Bronchial epithelial cell (primary cell): ENCODE measurements around the gene CHRNB2. TPM values are rescaled to one million over a fixed set of nuclear protein-coding genes. Genes with fewer than 3 reads are reported as not detected.

ENCODE experiments used
- DNase-seq: peaks from one replicate; pipeline ENCODE4 v3.0.0-alpha.2; 2010; ENCODE audit warnings: low read depth
- FAIRE-seq: peaks from 2 replicates; lab custom pipeline; 2011; peaks lifted over from hg19 to GRCh38; lab: Jason Lieb, UNC
- H3K27me3 ChIP-seq: 2 replicates; pipeline ENCODE4 v1.5.1; 2011; ENCODE audit warnings: low read length; ENCODE audit not compliant: control insufficient read depth, insufficient read depth
- H3K36me3 ChIP-seq: 2 replicates; pipeline ENCODE4 v1.5.1; 2011; ENCODE audit warnings: low read length; ENCODE audit not compliant: control insufficient read depth, insufficient read depth
- H3K4me3 ChIP-seq: 2 replicates; pipeline ENCODE4 v1.5.1; 2011; ENCODE audit warnings: mild to moderate bottlenecking, low read depth, low read length, control low read depth
- total RNA-seq: library from RNA; depleted of rRNA; stranded (reverse); fragments of >200 nt; gene quantifications from 2 replicates; pipeline ENCODE4 v1.2.1, GENCODE V29; 2014
- TF ChIP-seq, protein P1 (sequence below): IDR thresholded peaks from 2 replicates; pipeline ENCODE4 v1.5.1; 2011; ENCODE audit warnings: mild to moderate bottlenecking, moderate library complexity, low read length, control low read depth, inconsistent platforms; ENCODE audit not compliant: insufficient read depth, severe bottlenecking

The CHRNB2 gene
- total RNA-seq, 1 donor from 2014 or later: not detected

DNA sequence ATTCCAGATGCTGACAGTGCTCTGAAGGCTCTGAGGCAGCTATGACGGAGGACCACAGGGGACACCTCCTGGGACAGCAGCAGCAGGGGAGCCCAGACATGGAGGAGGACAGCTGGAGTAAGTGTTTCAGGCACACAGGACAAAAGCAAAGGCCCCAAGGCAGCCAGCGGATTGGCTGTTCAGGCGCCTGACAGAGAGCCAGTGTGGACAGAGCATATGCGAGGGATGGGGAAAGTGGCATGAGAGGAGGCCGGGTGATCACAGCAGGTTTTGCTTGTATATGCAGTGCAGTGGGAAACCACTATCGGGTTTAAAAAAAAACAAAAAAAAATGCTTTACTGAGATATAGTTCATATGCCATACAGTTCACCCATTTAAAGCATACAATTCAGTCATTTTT lies 19.1 kb downstream of the CHRNB2 start:
- Histone ChIP-seq H3K36me3 (peaks cover 67% of the 10 kb centered on the region), H3K27me3 (no peaks in the 10 kb centered on the region), H3K4me3 (no peak overlapping the region)
- FAIRE-seq: no peak
- no peak for DNase-seq
- TF ChIP-seq, protein P1, sequence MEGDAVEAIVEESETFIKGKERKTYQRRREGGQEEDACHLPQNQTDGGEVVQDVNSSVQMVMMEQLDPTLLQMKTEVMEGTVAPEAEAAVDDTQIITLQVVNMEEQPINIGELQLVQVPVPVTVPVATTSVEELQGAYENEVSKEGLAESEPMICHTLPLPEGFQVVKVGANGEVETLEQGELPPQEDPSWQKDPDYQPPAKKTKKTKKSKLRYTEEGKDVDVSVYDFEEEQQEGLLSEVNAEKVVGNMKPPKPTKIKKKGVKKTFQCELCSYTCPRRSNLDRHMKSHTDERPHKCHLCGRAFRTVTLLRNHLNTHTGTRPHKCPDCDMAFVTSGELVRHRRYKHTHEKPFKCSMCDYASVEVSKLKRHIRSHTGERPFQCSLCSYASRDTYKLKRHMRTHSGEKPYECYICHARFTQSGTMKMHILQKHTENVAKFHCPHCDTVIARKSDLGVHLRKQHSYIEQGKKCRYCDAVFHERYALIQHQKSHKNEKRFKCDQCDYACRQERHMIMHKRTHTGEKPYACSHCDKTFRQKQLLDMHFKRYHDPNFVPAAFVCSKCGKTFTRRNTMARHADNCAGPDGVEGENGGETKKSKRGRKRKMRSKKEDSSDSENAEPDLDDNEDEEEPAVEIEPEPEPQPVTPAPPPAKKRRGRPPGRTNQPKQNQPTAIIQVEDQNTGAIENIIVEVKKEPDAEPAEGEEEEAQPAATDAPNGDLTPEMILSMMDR: no peak

DNA sequence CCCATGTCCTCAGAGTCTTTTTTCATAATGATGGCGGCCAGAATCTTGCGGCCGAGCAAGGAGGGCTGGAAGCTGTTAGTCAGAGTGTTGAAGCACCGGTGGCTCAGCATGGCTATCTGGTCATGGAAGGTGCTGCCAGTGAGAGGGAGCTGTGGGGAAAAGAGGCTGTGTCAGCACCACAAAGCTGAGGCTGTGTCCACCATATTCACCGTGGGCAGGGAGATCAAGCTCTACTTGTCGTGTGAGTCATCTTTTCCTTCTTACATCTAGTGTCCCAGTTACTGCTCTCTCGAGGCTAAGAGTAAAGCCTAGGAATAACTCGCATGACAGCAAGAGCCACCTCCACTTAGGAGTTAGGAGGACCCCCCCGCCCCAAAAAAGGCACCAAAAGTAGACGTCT lies 22.2 kb downstream of the CHRNB2 start:
- H3K4me3 ChIP-seq: no peak overlapping the region
- no peak for DNase-seq
- H3K36me3 ChIP-seq: peaks cover 54% of the 10 kb centered on the region
- TF ChIP-seq, protein P1: no peak
- FAIRE-seq: peak; percentile 13
- no peaks in the 10 kb centered on the region for H3K27me3 ChIP-seq

- DNase-seq (no peak), FAIRE-seq (no peak)
- H3K36me3 ChIP-seq: peaks cover 48% of the 10 kb centered on the region
- H3K4me3 ChIP-seq: no peak overlapping the region
- TF ChIP-seq, protein P1: no peak
- H3K27me3 ChIP-seq: no peaks in the 10 kb centered on the region
Observed at GRCh38 chr1:154590756-154591155, 23.2 kb downstream of the CHRNB2 start.

GRCh38 chr1:154591206-154591605 lies 23.6 kb downstream of the CHRNB2 start:
- no peak overlapping the region for H3K4me3 ChIP-seq
- H3K36me3 ChIP-seq: peaks cover 45% of the 10 kb centered on the region
- TF ChIP-seq, protein P1: no peak
- DNase-seq: no peak
- H3K27me3 ChIP-seq: no peaks in the 10 kb centered on the region
- no peak for FAIRE-seq

DNA sequence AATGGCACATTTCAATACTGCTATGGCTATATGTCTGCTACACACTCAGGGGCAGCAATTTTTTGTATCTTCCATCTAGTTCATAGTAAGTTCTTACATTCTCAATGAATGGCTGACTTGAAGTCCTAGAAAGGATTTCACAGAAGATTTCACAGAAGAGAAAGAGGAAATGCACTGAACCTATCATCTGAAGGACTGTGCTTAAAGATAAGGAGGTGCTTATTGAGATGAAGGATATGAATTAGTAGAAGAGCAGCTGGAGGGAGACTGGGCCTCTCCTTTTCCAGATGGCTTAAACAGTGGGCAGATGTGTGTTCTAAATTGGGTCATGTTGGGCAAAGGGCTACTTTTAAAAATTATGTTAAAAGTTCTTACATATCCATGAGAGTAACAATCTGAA lies 25.8 kb downstream of the CHRNB2 start:
- peaks cover 39% of the 10 kb centered on the region for H3K36me3 ChIP-seq
- no peaks in the 10 kb centered on the region for H3K27me3 ChIP-seq
- no peak overlapping the region for H3K4me3 ChIP-seq
- FAIRE-seq (no peak), DNase-seq (no peak)
- TF ChIP-seq, protein P1: no peak

GRCh38 chr1:154594811-154595210 lies 27.2 kb downstream of the CHRNB2 start:
- FAIRE-seq (no peak), DNase-seq (no peak)
- Histone ChIP-seq H3K27me3 (no peaks in the 10 kb centered on the region), H3K36me3 (peaks cover 26% of the 10 kb centered on the region), H3K4me3 (no peak overlapping the region)
- TF ChIP-seq, protein P1: no peak
